Neuronal stem cell (in vitro differentiated cells): ENCODE measurements around the gene SYN1.

ENCODE experiments used
- DNase-seq: peaks from one replicate; pipeline ENCODE4 v3.0.0-alpha.2; 2013; ENCODE audit warnings: low spot score
- H2AFZ ChIP-seq: one replicate; pipeline ENCODE4 v1.6.1; 2013; ENCODE audit warnings: mild to moderate bottlenecking, low read length, inconsistent platforms
- H2AK5ac ChIP-seq: 2 replicates; pipeline ENCODE4 v1.6.1; 2013; ENCODE audit warnings: low read depth, mild to moderate bottlenecking, inconsistent platforms, low read length, moderate library complexity, mixed read lengths
- H2BK120ac ChIP-seq: 2 replicates; pipeline ENCODE4 v1.6.1; 2013; ENCODE audit warnings: low read depth, mild to moderate bottlenecking, inconsistent platforms, low read length, moderate library complexity, mixed read lengths
- H2BK12ac ChIP-seq: one replicate; pipeline ENCODE4 v1.6.1; 2013; ENCODE audit warnings: low read length, inconsistent platforms
- H2BK15ac ChIP-seq: 2 replicates; pipeline ENCODE4 v1.6.1; 2013; ENCODE audit warnings: mild to moderate bottlenecking, low read length, inconsistent platforms, mixed read lengths
- H2BK5ac ChIP-seq: one replicate; pipeline ENCODE4 v1.6.1; 2013; ENCODE audit warnings: inconsistent platforms, mild to moderate bottlenecking, low read length, moderate library complexity
- H3K14ac ChIP-seq: one replicate; pipeline ENCODE4 v1.6.1; 2013; ENCODE audit warnings: low read length, inconsistent platforms
- H3K18ac ChIP-seq: 2 replicates; pipeline ENCODE4 v1.6.1; 2013; ENCODE audit warnings: low read length, inconsistent platforms
- H3K23ac ChIP-seq: 2 replicates; pipeline ENCODE4 v1.6.1; 2013; ENCODE audit warnings: low read depth, mild to moderate bottlenecking, mixed read lengths, low read length, inconsistent platforms; ENCODE audit not compliant: poor library complexity
- H3K27ac ChIP-seq: replicated peaks from 3 replicates; pipeline ENCODE4 v1.5.1; 2013; ENCODE audit warnings: low read length, inconsistent platforms
- H3K27me3 ChIP-seq, 3 experiments: 2 replicates each; pipeline ENCODE4 v1.6.1; 2013; ENCODE audit warnings: low read length in 3 of 3, mild to moderate bottlenecking in 2 of 3, inconsistent platforms in 1 of 3, low read depth in 1 of 3, mixed read lengths in 1 of 3, moderate library complexity in 1 of 3; ENCODE audit not compliant: control insufficient read depth in 3 of 3, insufficient read depth in 3 of 3
- H3K36me3 ChIP-seq, 2 donors: replicated peaks in 1 of 2; 2 replicates each; pipeline ENCODE4 v1.6.1; 2013; ENCODE audit warnings: low read length in 2 of 2; ENCODE audit not compliant: control insufficient read depth in 2 of 2, insufficient read depth in 2 of 2
- H3K4ac ChIP-seq: 2 replicates; pipeline ENCODE4 v1.6.1; 2013; ENCODE audit warnings: inconsistent platforms, mild to moderate bottlenecking, low read length, moderate library complexity
- H3K4me1 ChIP-seq, 2 donors: 1 replicate in 1 of 2; 2 replicates in 1 of 2; pipeline ENCODE4 v1.6.1; 2013; ENCODE audit warnings: low read length in 2 of 2, low read depth in 1 of 2; ENCODE audit not compliant: control insufficient read depth in 2 of 2, insufficient read depth in 1 of 2
- H3K4me2 ChIP-seq: one replicate; pipeline ENCODE4 v1.6.1; 2013; ENCODE audit warnings: mild to moderate bottlenecking, low read length, inconsistent platforms; ENCODE audit not compliant: insufficient read depth, poor library complexity, severe bottlenecking
- H3K4me3 ChIP-seq, 2 donors: 2 replicates each; pipeline ENCODE4 v1.5.1; 2013; ENCODE audit warnings: low read length in 2 of 2, mild to moderate bottlenecking in 2 of 2, inconsistent platforms in 1 of 2, moderate library complexity in 1 of 2
- H3K79me1 ChIP-seq: one replicate; pipeline ENCODE4 v1.6.1; 2013; ENCODE audit warnings: low read depth, mild to moderate bottlenecking, inconsistent platforms, low read length, moderate library complexity
- H3K9ac ChIP-seq: one replicate; pipeline ENCODE4 v1.6.1; 2013; ENCODE audit warnings: mild to moderate bottlenecking, low read depth, low read length, inconsistent platforms; ENCODE audit not compliant: poor library complexity
- H3K9me3 ChIP-seq, 2 donors: replicated peaks in 1 of 2; 2 replicates each; pipeline versions ENCODE3 to v1.6.1; 2013; ENCODE audit warnings: low read length in 2 of 2, mild to moderate bottlenecking in 2 of 2, inconsistent platforms in 1 of 2, low read depth in 1 of 2, mixed read lengths in 1 of 2, moderate library complexity in 1 of 2; ENCODE audit not compliant: control insufficient read depth in 2 of 2, insufficient read depth in 1 of 2
- H4K8ac ChIP-seq: one replicate; pipeline ENCODE4 v1.6.1; 2013; ENCODE audit warnings: low read depth, mild to moderate bottlenecking, inconsistent platforms, low read length, moderate library complexity
- H4K91ac ChIP-seq: one replicate; pipeline ENCODE4 v1.6.1; 2013; ENCODE audit warnings: low read length, low read depth, mild to moderate bottlenecking, inconsistent platforms; ENCODE audit not compliant: poor library complexity
- WGBS, 2 donors: extraction: QIAGEN DNeasy Blood & Tissue Kit; methylation state at CpG; one replicate each; pipeline ENCODE4 v1.1.7; 2013; ENCODE audit warnings: missing lambda C conversion rate in 2 of 2, mixed read lengths in 1 of 2; ENCODE audit not compliant: insufficient read length in 2 of 2, insufficient replicate concordance in 1 of 2; ENCODE audit errors: extremely low coverage in 2 of 2; 5-methylcytosine and 5-hydroxymethylcytosine counted together

SYN1 gene

GRCh38 chrX:47577424-47577823 lies 42.2 kb downstream of the SYN1 start:
- no CpG with 5 or more reads among the region's 9 CpGs for WGBS, 2 donors
- H2AFZ ChIP-seq = no peak overlapping the region
- H2BK120ac ChIP-seq = no peak overlapping the region
- no peak overlapping the region for H3K4ac ChIP-seq
- H2BK15ac ChIP-seq = no peak overlapping the region
- no peaks in the 10 kb centered on the region for H3K27me3 ChIP-seq
- H3K9ac ChIP-seq = no peak overlapping the region
- H3K18ac ChIP-seq = no peak overlapping the region
- no peak overlapping the region for H3K4me3 ChIP-seq
- no peak overlapping the region for H3K27ac ChIP-seq
- no peak overlapping the region for H3K4me2 ChIP-seq
- peaks cover 0 to 11% of the 10 kb centered on the region in 2 donors for H3K4me1 ChIP-seq
- no peak overlapping the region for H3K14ac ChIP-seq
- no peak overlapping the region for H2BK12ac ChIP-seq
- no peak overlapping the region for H4K91ac ChIP-seq
- H3K9me3 ChIP-seq = no peaks in the 10 kb centered on the region
- H3K36me3 ChIP-seq = no peaks in the 10 kb centered on the region
- peaks cover 2% of the 10 kb centered on the region for H3K79me1 ChIP-seq
- DNase-seq = no peak
- no peak overlapping the region for H4K8ac ChIP-seq
- H2AK5ac ChIP-seq = no peak overlapping the region
- H2BK5ac ChIP-seq = no peak overlapping the region
- H3K23ac ChIP-seq = no peak overlapping the region

GRCh38 chrX:47576021-47576898 lies 43.4 kb downstream of the SYN1 start:
- H3K4me2 ChIP-seq = no peak overlapping the region
- H2BK15ac ChIP-seq = no peak overlapping the region
- no peak overlapping the region for H3K9ac ChIP-seq
- no peak overlapping the region for H3K4me3 ChIP-seq
- no peak overlapping the region for H2BK5ac ChIP-seq
- H3K23ac ChIP-seq = no peak overlapping the region
- H2AFZ ChIP-seq = no peak overlapping the region
- peaks cover 2% of the 10 kb centered on the region for H3K79me1 ChIP-seq
- H3K9me3 ChIP-seq = no peaks in the 10 kb centered on the region
- no peak overlapping the region for H3K14ac ChIP-seq
- no peak overlapping the region for H2BK120ac ChIP-seq
- H3K4me1 ChIP-seq = peaks cover 0 to 11% of the 10 kb centered on the region in 2 donors
- no peak for DNase-seq
- no peak overlapping the region for H2AK5ac ChIP-seq
- no peak overlapping the region for H2BK12ac ChIP-seq
- no peak overlapping the region for H4K91ac ChIP-seq
- peaks cover 5 to 8% of the 10 kb centered on the region in 2 donors for H3K36me3 ChIP-seq
- H3K18ac ChIP-seq = no peak overlapping the region
- H3K4ac ChIP-seq = no peak overlapping the region
- H3K27me3 ChIP-seq = no peaks in the 10 kb centered on the region
- WGBS, 2 donors = no CpG with 5 or more reads among the region's 20 CpGs
- H4K8ac ChIP-seq = no peak overlapping the region
- H3K27ac ChIP-seq = no peak overlapping the region

GRCh38 chrX:47574547-47575301 lies 44.9 kb downstream of the SYN1 start:
- no peak overlapping the region for H2BK120ac ChIP-seq
- H3K4ac ChIP-seq = no peak overlapping the region
- no peaks in the 10 kb centered on the region for H3K27me3 ChIP-seq
- no peak for DNase-seq
- no peak overlapping the region for H2AFZ ChIP-seq
- peak overlapping the region; percentile 39 for H2BK5ac ChIP-seq
- H4K91ac ChIP-seq = no peak overlapping the region
- H3K27ac ChIP-seq = no peak overlapping the region
- H2AK5ac ChIP-seq = no peak overlapping the region
- no peaks in the 10 kb centered on the region for H3K9me3 ChIP-seq
- H3K79me1 ChIP-seq = peaks cover 2% of the 10 kb centered on the region
- peak overlapping the region; percentile 69 for H3K4me2 ChIP-seq
- H2BK12ac ChIP-seq = no peak overlapping the region
- H3K18ac ChIP-seq = peak overlapping the region; percentile 94
- H3K9ac ChIP-seq = peak overlapping the region; percentile 21
- H3K23ac ChIP-seq = peak overlapping the region; percentile 65
- H3K14ac ChIP-seq = no peak overlapping the region
- peaks cover 0 to 11% of the 10 kb centered on the region in 2 donors for H3K4me1 ChIP-seq
- H3K4me3 ChIP-seq = peak overlapping the region in 1 of 2 donors; percentile 71
- WGBS, 2 donors = no CpG with 5 or more reads among the region's 27 CpGs
- H3K36me3 ChIP-seq = peaks cover 7 to 18% of the 10 kb centered on the region in 2 donors
- no peak overlapping the region for H4K8ac ChIP-seq
- H2BK15ac ChIP-seq = no peak overlapping the region

DNA sequence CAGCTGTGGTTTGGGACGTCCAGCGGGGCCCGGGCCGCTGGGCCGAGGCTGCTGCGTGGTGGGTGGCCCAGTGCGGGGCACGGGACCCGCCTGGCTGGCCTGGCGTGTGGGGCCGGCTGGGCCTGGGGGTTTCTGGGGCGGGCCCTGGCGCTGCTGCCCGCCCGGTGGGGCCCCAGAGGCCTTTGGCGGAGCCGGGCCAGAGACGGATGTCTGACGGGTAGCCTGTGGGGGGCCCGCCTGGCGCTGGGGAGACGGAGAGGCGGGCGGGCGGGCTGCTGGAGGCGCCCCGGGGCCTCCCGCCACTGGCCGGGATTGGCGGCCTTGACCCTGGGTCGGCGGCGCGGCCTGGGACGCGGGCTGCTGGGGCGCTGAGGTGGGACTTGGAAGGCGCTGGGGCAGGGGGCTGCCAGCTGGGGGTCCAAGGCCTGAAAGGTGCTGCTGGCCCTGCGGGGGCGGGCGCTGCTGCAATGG lies 45.5 kb downstream of the SYN1 start:
- Histone ChIP-seq H2BK15ac (no peak overlapping the region), H3K4ac (no peak overlapping the region), H3K9ac (peak overlapping the region; percentile 81), H3K14ac (peak overlapping the region; percentile 21), H2BK5ac (peak overlapping the region; percentile 39), H3K4me1 (peaks cover 0 to 11% of the 10 kb centered on the region in 2 donors), H3K79me1 (peaks cover 2% of the 10 kb centered on the region), H4K8ac (no peak overlapping the region), H3K9me3 (no peaks in the 10 kb centered on the region), H2AK5ac (no peak overlapping the region), H3K27me3 (no peaks in the 10 kb centered on the region), H3K18ac (peak overlapping the region; percentile 94), H4K91ac (no peak overlapping the region), H3K23ac (peak overlapping the region; percentile 65), H3K4me2 (peak overlapping the region; percentile 69), H2AFZ (no peak overlapping the region), H2BK12ac (no peak overlapping the region), H3K4me3 (peak overlapping the region in 1 of 2 donors; percentile 80), H2BK120ac (no peak overlapping the region), H3K36me3 (peaks cover 9 to 24% of the 10 kb centered on the region in 2 donors), H3K27ac (peak overlapping the region; percentile 68)
- DNase-seq = no peak
- WGBS, 2 donors = no CpG with 5 or more reads among the region's 41 CpGs
